Activated T-helper 1 cell treated with anti-CD3 and anti-CD28 coated beads, Interleukin-2, amount 50 U/mL, for 16 hours (primary cell): ENCODE results near the gene STOML2.
A peak's percentile ranks its signal among the peaks of the same experiment; 100 is the strongest.
"Not testable (repeated sequence)": the region's sequence is repeated elsewhere in the genome, so short reads cannot be mapped to it uniquely, and the experiment has no call there.

Experiments
- DNase-seq, 2 donors: peaks; one replicate each; pipeline ENCODE4 v3.0.0-alpha.2; 2020; ENCODE audit warnings: low read depth in 1 of 2, low spot score in 1 of 2

Gene STOML2, protein sequence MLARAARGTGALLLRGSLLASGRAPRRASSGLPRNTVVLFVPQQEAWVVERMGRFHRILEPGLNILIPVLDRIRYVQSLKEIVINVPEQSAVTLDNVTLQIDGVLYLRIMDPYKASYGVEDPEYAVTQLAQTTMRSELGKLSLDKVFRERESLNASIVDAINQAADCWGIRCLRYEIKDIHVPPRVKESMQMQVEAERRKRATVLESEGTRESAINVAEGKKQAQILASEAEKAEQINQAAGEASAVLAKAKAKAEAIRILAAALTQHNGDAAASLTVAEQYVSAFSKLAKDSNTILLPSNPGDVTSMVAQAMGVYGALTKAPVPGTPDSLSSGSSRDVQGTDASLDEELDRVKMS

DNA sequence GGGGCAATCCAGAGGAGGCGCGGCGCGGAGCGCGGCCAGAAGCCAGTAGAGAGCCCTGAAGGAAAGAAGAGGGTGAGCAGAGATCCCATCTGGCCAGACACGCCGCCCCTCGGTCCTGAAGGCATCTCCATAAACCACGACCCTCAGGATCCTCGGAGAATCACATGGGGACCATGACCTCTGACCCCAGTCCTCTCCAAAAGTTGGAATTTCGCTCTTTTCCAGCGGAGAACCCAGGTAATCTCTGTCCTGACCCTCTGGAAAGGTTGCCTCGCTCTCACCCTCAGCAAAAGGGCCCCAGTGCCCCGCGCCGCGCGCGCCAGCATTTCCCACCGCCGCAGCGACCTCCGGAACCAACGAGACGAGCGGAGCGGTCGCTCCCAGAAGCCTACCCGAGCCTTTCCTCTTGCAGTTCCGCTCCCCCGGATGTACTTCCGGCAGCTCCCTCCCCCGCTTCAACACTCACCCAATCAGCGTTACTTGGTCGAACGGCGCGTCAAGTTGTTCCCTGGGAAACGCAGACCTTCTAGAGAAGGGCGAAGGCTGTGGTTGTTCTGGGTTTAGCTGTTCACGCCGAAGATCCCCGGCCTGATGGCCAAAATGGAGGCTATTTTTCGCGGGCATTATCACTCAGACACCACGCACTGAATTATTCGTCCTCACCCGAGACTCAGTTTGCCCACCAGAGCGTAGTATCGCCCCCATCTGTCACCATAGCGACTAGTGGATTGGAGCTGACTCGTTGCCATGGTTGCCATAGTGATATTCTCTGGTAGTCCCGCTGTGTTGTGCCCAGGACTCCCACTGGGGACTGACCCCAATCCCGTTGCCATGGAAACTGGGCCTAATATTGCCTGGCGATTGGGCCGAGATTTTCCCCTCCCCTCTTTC, at the start of gene STOML2:
Gene STOML2 (minus strand): TSS at position 363 of the 891 bp plus-strand sequence. CDS start 37 bp downstream, at position 326.
- peak; percentile 84 to 86 for DNase-seq

DNA sequence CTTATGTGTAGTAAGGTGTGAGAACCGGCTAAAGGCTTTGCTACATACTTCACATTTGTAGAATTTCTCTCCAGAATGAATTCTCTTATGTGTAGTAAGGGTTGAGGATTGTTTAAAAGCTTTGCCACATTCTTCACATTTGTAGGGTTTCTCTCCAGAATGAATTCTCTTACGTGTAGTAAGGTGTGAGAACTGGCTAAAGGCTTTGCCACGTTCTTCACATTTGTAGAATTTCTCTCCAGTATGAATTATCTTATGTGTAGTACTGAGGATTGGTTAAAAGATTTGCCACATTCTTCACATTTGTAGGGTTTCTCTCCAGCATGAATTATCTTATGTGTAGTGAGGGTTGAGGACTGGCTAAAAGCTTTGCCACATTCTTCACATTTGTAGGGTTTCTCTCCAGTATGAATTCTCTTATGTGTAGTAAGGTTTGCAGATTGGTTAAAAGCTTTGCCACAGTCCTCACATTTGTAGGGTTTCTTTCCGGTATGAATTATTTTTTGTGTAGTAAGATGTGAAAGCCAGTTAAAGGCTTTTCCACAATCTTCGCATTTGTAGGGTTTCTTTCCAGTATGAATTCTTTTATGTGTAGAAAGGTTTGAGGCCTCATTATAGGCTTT, 45.1 kb upstream of the STOML2 start:
- DNase-seq, result not testable (repeated sequence)

DNA sequence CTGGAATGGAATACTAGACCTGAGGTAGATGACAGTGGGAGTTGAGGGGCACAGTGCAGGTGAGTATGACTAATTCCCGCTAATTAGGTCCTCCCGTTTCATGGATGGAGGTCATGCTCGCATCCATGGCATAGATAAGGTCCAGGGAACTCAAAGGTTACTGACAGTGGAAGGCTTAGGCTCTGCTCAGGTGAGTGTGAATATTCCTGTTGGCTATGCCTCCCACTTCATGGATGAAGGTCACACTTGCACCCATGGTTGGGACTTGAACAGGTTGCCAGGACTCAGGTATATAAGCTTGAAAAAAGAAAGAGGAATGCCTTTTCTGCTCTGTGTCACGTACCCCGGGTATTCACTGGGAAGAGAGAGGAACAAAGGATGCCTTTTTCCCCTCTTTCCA, 39.1 kb upstream of the STOML2 start:
- DNase-seq, result no peak

DNA sequence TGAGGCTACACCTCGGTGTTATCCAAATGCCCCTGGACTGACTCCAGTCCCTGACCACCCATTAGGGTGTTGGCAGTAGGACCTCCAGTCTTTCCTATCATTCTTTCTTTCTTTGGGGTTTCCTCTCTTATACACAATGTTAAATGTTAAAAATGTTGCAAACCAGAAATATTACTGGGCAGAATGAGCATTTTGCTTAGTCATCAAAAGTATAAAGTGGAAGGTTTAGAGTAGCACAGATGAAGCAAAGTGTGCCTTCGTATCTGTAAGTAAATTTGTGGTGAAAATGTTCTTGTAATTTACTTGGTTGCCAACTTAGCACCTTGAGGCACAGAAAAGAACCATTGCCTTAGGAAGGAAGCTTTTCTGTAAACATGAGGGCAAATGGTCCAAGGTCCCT, 37.2 kb upstream of the STOML2 start:
- no peak for DNase-seq

DNA sequence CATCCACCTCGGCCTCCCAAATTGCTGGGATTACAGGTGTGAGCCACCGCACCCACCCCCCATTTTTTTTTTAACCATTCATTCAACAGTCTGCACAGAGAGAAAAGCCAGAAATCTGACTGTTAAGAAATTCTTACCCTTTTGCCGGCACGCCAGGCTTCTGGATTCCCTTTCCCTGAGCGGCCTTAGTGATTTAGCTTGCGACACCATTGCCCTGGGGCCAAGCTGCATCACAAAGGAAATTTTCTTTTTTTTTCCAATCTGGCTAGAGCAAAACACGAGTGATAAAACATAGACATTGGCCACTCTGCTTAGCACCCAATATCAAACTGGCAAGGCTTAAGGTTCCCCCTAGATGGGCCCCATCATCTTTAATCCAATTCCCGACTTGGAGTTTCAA, 33.9 kb upstream of the STOML2 start:
- DNase-seq, result no peak

DNA sequence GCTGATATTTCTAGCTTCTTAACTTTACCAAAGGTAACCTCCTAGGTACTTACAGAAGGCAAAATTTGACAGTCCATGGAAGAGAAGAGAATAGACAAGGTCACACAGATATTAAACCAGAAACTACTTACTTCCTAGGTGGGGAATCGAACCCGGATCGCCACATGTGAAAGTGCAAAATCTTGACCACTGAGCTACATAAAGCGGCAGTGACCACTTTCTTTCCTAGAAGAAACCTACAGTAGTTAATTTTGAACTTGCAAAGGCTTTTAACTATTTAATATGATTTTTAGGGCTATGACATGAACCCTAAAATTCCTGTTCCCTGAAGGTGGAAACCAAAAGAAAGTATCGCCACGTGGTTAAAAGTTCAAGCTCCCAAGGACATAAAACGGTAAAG, 33.1 kb upstream of the STOML2 start:
- no peak for DNase-seq

DNA sequence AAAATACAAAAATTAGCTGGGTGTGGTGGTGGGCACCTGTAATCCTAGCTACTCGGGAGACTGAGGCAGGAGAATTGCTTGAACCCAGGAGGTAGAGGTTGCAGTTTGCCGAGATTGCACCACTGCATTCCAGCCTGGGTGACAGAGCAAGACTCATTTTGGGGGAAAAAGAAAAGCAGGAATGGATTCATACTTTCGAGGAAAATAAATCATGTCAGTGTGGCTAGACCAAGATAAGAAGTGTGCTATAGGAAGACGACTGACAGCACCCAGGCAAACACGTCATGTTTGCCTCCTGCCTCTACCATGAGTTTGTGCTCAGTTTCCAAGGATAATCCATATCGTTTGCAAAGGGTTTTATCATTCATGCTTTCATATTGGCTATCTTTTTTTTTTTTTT, 32.0 kb upstream of the STOML2 start:
- DNase-seq, result no peak

DNA sequence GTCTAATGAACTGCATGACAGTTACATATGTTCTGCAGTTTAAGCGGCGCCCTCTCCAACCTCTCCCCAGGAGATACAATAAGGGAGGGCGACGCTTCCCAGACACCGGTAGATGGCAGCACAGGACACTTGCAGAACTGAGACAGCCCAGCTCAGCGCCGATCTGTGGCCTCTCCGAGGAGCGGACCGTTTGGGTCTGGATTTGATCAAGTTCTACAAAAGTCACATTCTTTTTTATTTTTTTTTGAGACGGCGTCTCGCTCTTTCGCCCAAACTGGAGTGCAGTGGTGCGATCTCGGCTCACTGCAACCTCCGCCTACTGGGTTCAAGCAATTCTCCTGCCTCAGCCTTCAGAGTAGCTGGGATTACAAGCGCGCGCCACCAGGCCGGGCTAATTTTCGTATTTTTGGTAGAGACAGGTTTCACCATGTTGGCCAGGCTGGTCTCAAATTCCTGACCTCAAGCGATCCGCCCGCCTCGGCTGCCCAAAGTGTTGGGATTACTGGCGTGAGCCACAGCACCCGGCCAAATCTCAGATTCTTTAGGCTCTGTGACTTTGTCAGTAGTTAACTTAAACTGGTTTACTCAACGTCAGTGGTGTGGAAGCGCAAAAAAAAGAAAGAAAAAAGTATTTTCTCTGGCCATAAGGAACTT, 14.1 kb upstream of the STOML2 start:
- DNase-seq, result peak; percentile 71 to 78

DNA sequence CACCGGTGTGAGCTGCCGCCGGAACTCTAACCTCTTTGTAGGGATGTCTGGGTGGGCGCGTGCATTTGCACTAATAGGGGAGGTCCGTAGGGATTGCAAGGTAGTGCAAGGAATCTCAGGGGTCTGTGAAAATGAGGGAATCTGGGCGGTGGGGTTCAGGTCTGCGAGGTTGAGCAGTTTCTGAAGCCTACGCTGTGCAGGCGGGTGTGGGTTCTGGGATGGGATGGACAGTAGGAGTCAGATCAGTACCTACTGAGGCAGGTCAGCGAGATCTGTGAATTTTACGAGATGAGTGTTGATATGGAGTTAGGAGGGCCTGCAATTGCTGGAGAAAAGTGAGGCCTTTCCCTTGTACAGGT, 13.6 kb upstream of the STOML2 start:
- no peak for DNase-seq

DNA sequence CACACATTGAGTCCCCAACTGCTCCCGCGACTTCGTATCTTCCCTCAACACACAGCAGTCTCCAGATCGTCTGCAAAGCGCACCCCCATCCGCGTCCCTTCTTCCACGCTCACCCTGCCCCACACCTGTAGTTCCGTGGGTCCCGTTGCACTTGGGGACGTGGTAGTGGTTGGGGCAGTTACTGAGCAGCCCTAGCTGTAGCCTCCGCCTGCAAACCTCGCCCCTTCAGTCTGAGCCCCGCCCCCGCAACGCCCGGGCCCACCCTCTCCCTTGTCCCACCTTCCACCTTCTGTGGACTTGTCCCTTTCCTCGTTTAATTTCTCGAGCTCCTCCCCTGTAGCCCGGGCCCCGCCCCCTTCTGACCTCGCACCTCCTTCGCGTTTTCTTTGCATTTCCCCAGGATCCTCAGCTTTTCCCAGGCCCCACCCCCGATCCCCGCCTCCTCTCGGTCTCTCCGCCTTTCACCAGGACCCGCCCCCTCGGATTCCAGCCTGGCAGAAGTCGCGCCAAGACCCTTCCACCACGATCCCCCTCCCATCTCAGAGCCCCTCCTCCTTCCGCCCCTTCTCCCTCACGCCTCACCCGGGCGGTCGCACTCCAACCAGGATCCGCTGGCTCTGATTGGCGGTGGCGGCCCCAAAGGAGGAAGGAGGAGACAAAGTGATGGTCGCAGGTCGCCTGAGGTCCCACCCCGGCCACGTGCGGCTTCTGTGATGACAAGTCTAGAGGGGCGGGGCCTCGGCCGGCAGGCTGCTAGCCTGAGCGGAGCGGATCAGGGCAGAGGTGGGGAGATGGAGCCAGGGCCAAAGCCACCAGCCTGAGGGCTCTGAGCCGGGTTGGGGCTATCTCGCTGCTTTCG, 13.0 kb upstream of the STOML2 start, which contains the start of gene ATOSB:
Gene ATOSB (minus strand): TSS at position 183 of the 859 bp plus-strand sequence. CDS start 7,588 bp downstream, outside the sequence.
- DNase-seq, result peak; percentile 82 to 85

DNA sequence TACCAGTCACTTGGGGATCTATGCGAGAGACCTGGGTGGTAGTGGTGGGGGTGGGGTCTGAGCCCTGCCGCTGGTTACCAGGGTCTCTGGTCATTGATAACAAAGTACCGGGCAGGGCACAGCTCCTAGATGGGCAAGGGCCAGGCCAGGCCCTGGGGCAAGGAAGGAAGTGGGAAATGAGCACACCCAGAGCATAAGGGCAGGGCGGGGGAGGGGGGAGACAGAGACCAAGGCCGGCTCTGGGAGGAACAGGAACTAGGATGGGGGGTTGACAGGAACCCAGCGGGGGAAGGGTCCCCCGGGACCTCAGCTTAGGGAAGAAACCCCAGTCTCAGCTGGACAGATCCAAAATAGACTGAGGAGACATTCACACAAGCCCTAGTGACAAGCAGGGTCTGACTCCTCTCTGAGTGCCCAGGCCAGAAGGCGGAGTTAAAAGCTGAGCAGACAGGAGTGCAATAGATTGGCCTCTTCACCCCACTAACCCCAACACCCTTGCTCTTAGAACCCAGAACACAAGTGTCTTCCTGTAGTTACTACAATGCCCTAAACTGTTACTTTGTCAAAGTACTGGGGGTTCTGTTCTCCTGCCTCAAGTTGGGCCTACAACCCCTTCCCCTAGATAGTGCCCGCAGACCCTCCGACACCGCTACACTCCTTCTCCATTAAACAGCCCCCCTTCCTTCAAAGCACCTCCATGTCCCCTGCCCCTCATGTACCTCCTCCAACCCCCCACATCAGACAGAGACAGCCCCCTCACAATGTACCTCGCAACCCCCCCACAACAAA, 12.1 kb upstream of the STOML2 start:
- DNase-seq, result no peak

DNA sequence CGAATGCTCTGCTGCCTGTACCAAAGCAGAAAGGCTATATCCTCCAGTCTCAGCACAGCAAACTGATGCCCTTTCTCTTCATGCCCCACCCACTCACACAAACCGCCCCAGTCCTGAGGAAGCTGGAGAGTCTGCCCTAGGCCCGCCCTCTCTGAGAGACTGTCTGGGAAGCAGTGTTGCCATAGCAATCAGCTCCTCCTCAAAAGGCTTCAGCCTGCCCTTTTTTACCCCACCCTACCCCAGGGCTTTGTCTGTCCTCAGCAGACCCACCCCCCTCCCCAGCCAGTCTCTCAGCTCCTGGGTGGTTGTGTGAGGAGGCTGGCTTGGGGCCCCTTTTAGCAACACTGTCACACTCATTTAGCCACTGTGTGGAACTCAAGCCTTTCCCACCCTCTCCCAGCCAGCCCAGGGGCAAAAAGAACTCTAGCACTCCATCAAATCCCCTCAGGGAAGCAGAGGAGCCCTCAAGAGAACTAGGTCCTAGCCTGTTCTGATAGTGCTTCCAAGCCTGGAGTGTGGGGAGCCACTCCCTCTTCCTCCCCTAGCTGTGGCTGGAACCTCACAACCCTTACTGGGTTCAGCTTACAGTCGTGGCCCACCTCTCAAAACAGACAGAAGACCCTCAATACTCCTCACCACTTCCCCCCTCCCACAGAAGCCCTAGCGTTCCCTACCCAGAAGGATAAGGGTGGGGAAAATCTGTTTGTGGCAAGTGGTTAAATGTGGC, 11.3 kb upstream of the STOML2 start:
- peak in 1 of 2 donors; percentile 43 for DNase-seq

DNA sequence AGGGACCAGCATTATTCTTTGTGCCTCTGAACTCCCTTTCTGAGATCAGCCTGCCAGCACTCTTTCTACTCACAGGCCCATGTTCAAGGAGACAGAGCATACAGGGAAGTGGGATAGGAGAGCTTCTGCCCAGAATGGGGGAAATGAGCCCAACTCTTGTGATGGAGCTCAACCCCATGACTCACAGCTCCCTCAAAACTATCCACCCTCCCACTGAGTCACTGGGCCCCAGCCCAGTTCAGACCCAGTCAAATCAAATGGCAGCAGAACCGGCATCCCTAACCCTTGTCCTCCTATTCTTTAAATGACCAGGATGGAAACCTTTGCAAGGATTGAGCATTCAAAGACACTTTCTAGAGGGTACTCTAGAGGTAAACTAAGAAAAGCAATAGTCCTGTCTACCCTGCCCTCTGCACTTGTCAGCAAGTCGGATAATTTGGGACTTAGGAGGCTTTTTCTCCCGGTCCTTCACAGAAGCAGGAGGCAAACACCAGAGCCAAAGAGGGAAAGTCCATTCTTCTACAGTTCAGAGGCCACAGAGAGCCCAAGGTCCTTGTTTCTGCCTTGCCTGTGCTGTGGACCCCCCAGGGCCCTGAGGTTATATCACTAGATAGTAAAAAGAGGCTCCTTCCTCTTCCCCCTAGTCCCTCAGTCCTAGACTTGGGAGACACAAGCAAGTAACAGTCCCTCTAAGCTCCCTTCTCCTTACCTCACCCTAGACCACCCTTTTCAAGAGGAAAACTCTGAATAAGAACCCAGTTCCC, 9.5 kb upstream of the STOML2 start:
- DNase-seq, result no peak

DNA sequence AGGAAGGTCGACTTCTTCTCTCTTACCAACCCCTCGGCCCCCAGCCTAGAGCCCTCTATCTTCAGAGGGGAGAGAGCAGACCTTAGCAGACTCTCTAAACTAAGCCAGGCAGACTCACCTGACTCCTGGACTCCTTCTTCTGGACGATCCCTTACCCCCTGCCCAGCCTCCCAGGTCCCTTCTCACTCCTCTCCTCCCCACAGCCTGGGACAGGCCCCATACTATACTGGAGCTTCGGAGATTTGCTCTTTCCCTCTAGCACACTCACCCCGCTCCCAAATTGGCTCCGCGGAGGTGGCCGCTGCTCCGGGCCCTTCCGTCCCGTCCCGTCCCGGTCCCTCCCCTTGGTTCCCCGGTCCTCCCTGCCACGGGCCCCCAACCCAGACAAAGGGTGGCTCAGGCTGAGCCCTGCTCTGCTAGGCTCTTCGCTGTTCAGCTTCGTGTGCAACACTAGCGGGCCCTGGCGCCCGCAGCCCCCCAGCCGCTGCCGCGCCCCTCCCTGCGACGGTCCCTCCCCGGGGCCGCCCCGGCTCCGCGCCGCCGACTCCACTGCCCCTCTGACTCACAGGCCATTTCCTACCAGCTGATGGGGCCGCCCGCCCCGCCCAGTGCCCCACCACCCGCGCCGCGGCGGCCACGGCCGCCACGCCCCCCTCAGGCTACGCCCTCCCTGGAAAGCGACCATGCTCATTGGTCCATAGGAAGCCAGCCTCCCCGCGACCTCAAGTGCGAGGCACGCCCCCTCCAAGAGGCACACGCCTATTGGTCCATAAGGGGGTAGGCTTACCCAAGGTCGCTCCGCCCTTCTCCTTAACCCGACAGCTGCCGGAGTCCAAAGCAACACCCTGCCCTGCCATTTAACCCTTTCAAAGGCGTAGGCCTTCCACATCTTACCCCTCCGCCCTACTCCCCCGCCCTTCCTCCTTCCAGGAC, 8.3 kb upstream of the STOML2 start:
- peak; percentile 93 to 94 for DNase-seq

DNA sequence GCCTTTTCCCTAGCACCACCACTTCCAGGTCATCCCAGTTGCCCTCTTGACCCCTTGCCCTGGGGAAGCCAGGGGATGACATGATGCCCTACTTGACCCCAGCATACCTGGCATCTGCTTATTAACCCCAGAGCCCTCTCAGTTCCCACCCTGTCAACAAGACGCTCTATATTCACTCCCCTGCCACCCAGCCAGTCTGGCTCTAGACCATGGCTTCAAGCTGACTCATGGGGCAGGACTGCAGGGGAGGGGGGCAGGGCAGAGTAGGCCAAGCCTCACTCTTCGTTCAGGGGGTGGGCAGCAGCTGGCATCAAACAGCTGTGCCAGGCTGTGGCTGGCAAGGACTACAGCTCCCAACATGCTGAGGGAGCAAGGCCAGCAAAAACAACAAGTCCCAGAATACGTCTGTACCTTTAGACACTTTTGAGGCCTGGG, 7.4 kb upstream of the STOML2 start:
- no peak for DNase-seq

DNA sequence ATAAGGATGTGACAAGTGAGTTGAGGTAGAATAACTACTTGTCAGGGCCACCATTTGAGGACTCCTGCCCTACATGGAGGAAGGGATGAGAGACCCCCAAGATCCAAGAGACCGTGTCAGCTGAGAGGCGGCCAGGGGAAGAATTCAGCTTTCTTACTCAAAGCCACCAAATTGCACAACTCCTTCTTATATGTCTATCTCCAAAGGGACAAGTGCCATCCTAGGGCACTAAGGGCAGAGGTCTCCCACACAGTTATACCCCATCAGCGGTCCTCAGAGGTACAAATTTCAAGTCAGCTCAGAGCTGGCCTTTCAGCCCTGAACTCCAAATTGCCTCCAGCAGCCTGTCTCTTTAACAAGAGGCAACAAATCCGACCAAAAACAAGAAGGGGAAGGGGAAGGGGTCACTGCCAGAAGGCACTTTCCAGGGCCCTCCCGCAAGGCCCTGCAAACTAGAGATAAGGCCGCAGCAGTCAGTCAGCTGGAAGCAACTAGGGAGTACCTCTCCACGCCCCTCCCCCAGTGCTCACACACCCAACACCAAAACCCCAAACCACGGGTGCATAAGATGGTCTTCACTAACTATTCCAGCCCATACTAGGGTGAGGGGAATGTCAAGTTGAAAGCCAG, 6.1 kb upstream of the STOML2 start:
- DNase-seq, result no peak
